ENCODE measurements around the gene ILF3.

DNA sequence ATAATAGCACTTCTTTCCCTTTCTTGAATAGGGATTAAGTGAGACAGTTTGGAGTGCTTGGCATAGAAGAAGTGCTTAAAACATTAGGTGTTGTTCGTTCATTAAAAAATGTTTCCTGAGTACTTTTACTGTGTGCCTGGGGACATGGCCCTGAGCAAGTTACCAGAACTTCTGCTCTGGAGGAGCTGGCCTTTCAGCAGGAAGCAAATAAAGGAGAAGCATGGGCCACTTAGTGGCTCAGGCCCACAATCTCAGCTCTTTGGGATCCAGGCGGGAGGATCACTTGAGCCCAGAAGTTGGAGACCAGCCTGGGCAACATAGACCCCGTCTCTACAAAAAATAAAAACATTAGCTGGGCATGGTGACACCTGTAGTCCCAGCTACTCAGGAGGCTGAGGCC is 69.4 kb downstream of the ILF3 start:
- TF ChIP-seq CTCF (conservative IDR thresholded peaks at IDR 0.05 in 1 of 2, IDR thresholded peaks at IDR 0.05 in 1 of 2; ENCODE audit: low read depth in 1 of 2, low read length in 2 of 2) (no peak), EZH2 (IDR thresholded peaks at IDR 0.05; ENCODE audit: low read length, missing control alignments) (no peak)
